Spleen (tissue), 11 donors: ENCODE results near the gene AMBRA1. TPM values are rescaled to one million over a fixed set of nuclear protein-coding genes. Genes with fewer than 3 reads are reported as not detected.

Experiments used
- DNase-seq: peaks from one replicate; pipeline ENCODE4 v3.0.0-alpha.2; 2020
- H3K27ac ChIP-seq, 8 donors: fragments of 200-600 bp; sonication (generic) in 7 of 8; 1 replicate in 4 of 8; 2 replicates in 4 of 8; pipeline versions ENCODE4 v1.5.0 to v1.8.0; 2016 to 2021; ENCODE audit warnings: inconsistent platforms in 4 of 8, mild to moderate bottlenecking in 4 of 8, moderate library complexity in 1 of 8
- H3K27me3 ChIP-seq, 7 donors: fragments of 200-600 bp; sonication (generic) in 6 of 7; replicated peaks in 1 of 7; 1 replicate in 4 of 7; 2 replicates in 3 of 7; pipeline versions ENCODE4 v1.5.0 to v1.8.0; 2016 to 2021; ENCODE audit warnings: inconsistent platforms in 3 of 7, mild to moderate bottlenecking in 1 of 7
- H3K36me3 ChIP-seq, 6 donors: fragments of 200-600 bp; sonication (generic) in 5 of 6; 1 replicate in 4 of 6; 2 replicates in 2 of 6; pipeline versions ENCODE4 v1.5.0 to v1.8.0; 2016 to 2021; ENCODE audit warnings: inconsistent platforms in 2 of 6
- H3K4me1 ChIP-seq, 6 donors: fragments of 200-600 bp; sonication (generic) in 5 of 6; 1 replicate in 3 of 6; 2 replicates in 3 of 6; pipeline versions ENCODE4 v1.5.0 to v1.8.0; 2016 to 2021; ENCODE audit warnings: inconsistent platforms in 3 of 6
- H3K4me3 ChIP-seq, 8 donors: fragments of 200-600 bp; sonication (generic) in 7 of 8; 1 replicate in 4 of 8; 2 replicates in 4 of 8; pipeline versions ENCODE4 v1.5.0 to v1.8.0; 2016 to 2021; ENCODE audit warnings: inconsistent platforms in 4 of 8, mild to moderate bottlenecking in 4 of 8, moderate library complexity in 2 of 8
- H3K9me3 ChIP-seq, 8 donors: fragments of 200-600 bp; sonication (generic) in 7 of 8; 1 replicate in 4 of 8; 2 replicates in 4 of 8; pipeline versions ENCODE4 v1.5.0 to v1.8.0; 2016 to 2021; ENCODE audit warnings: inconsistent platforms in 4 of 8
- POLR2A ChIP-seq, 3 donors: fragments of 450-650 bp; IDR thresholded peaks; one replicate each; pipeline ENCODE4 v1.5.1; 2017; ENCODE audit warnings: antibody characterized with exemption in 3 of 3, mild to moderate bottlenecking in 1 of 3
- POLR2AphosphoS5 ChIP-seq, 3 donors: sonication (generic); formaldehyde crosslinking; IDR thresholded peaks; one replicate each; pipeline ENCODE4 v1.5.1; 2017; ENCODE audit warnings: antibody characterized with exemption in 3 of 3
- WGBS, 5 donors: extraction: QIAGEN DNeasy Blood & Tissue Kit in 3 of 5; methylation state at CpG; one replicate each; pipeline versions ENCODE4 v1.1.5 to v1.1.7; 2013 to 2018; 5-methylcytosine and 5-hydroxymethylcytosine counted together
- intact Hi-C: fragments of 100-400 bp; cut with DNase I; formaldehyde crosslinking; loops from one replicate; pipeline ENCODE4 v1.15.0; 2023; ENCODE audit warnings: low total_unique reads
- polyA plus RNA-seq, 3 donors: library from polyadenylated mRNA; stranded (reverse); fragments of 200-250 nt; gene quantifications; one replicate each; pipeline ENCODE4 v1.2.1, GENCODE V29; 2013
- total RNA-seq, 7 donors: library from RNA; depleted of rRNA in 3 of 7; stranded (reverse); fragments of >200 nt in 3 of 7; fragmentation: NEBNext Ultra II Directional in 4 of 7; extraction: Animal tissue kit (Norgen Biotek cat#: 25700) in 4 of 7; gene quantifications; one replicate each; pipeline versions ENCODE4 v1.1.0 to v1.2.1, GENCODE V29; 2016 to 2021
- TF ChIP-seq, protein P1 (sequence below), 11 experiments: fragments of 200-600 bp in 7 of 11; fragments of 450-650 bp in 4 of 11; sonication (generic) in 4 of 11; IDR thresholded peaks in 8 of 11; conservative IDR thresholded peaks in 3 of 11; 1 replicate in 7 of 11; 2 replicates in 4 of 11; pipeline versions ENCODE4 v1.4.0 to v1.8.0; 2016 to 2021; ENCODE audit warnings: antibody characterized with exemption in 11 of 11, inconsistent platforms in 4 of 11, mild to moderate bottlenecking in 1 of 11
- donor health status: healthy with polysubstance abuse.
- donor health status: DM: no; HTN: no; CAD: no; lungs with moderate emphysema.
- donor health status: DM: no; HTN: no; CAD: no.
- donor health status: Bipolar disorder and iron deficiency.
- donor health status: healthy.
- donor health status: DM: no; HTN: no; CAD: no.
- donor health status: DM: yes; HTN: yes; CAD: no.

AMBRA1 gene
- total and polyA plus RNA-seq, 10 donors, result 3.6 to 54.6 (median 37.7) TPM

- DNase-seq, result no peak
- Histone ChIP-seq H3K4me1 (peaks cover 0 to 53% (median 21%) of the 10 kb centered on the region in 6 donors), H3K27me3 (no peaks in the 10 kb centered on the region), H3K36me3 (peaks cover 0 to 34% (median 4%) of the 10 kb centered on the region in 6 donors), H3K9me3 (no peaks in the 10 kb centered on the region), H3K27ac (no peak overlapping the region), H3K4me3 (no peak overlapping the region)
- WGBS, 5 donors, result 89 to 95% (median 91%) methylated on average over 4 of the region's 4 CpGs
- intact Hi-C loops, result no loop called here
- TF ChIP-seq POLR2AphosphoS5 (IDR thresholded peaks at IDR 0.05), result no peak
- no peak for TF ChIP-seq POLR2A (IDR thresholded peaks at IDR 0.05)
- TF ChIP-seq, protein P1, sequence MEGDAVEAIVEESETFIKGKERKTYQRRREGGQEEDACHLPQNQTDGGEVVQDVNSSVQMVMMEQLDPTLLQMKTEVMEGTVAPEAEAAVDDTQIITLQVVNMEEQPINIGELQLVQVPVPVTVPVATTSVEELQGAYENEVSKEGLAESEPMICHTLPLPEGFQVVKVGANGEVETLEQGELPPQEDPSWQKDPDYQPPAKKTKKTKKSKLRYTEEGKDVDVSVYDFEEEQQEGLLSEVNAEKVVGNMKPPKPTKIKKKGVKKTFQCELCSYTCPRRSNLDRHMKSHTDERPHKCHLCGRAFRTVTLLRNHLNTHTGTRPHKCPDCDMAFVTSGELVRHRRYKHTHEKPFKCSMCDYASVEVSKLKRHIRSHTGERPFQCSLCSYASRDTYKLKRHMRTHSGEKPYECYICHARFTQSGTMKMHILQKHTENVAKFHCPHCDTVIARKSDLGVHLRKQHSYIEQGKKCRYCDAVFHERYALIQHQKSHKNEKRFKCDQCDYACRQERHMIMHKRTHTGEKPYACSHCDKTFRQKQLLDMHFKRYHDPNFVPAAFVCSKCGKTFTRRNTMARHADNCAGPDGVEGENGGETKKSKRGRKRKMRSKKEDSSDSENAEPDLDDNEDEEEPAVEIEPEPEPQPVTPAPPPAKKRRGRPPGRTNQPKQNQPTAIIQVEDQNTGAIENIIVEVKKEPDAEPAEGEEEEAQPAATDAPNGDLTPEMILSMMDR (IDR thresholded peaks at IDR 0.05 in 8 of 11, conservative IDR thresholded peaks at IDR 0.05 in 3 of 11), result no peak
These were observed 58.1 kb downstream of the AMBRA1 start for GRCh38 chr11:46535688-46536087.

GRCh38 chr11:46534711-46535110 lies 59.1 kb downstream of the AMBRA1 start:
- H3K27ac ChIP-seq, result no peak overlapping the region
- no peak overlapping the region for H3K4me3 ChIP-seq
- no peak for DNase-seq
- intact Hi-C loops, result loop anchor here (5.0 kb wide), 1 partner anchor 147 kb away; no protein-coding TSS in a partner anchor
- peaks cover 0 to 24% (median 0%) of the 10 kb centered on the region in 6 donors for H3K36me3 ChIP-seq
- peaks cover 0 to 61% (median 24%) of the 10 kb centered on the region in 6 donors for H3K4me1 ChIP-seq
- 91 to 97% (median 95%) methylated on average over 5 of the region's 5 CpGs for WGBS, 5 donors
- TF ChIP-seq POLR2AphosphoS5 (IDR thresholded peaks at IDR 0.05), result no peak
- TF ChIP-seq, protein P1 (IDR thresholded peaks at IDR 0.05 in 8 of 11, conservative IDR thresholded peaks at IDR 0.05 in 3 of 11), result no peak
- H3K9me3 ChIP-seq, result no peaks in the 10 kb centered on the region
- no peaks in the 10 kb centered on the region for H3K27me3 ChIP-seq

DNA sequence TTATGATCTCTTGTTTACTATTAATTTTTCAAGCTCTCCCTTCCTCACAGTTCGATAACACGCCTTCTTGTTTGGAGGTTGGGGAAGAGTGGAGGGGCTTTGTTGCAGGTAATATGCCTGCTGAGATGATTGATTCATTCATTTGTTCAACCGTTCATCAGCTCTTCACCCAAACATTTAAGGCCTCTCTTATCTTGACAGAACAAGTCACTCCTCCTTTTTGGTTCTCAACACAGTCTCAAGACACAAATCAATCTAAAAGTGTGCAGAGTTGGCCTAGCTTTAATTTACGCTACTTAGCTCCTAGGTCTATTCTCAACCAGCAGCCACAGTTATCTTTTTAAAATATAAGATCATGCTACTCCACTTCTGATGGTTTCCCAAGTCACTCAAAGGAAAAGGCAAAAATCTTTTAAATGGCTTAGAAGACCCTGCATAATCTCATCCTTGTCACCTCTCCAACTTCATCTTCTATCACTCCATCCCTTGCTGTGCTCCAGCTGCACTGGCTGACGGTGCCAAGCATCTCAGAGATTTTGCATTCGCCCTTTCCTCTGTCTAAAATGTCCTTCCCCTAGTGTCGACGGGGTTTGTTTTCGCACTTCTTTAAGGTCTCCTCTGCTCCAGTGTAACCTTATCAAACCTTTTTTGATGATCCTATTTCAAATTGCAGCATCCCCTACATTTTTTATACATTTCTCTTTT lies 60.3 kb downstream of the AMBRA1 start:
- 87 to 89% (median 87%) methylated on average over 9 of the region's 9 CpGs for WGBS, 5 donors
- Histone ChIP-seq H3K9me3 (no peaks in the 10 kb centered on the region), H3K27ac (no peak overlapping the region), H3K4me1 (peaks cover 9 to 73% (median 35%) of the 10 kb centered on the region in 6 donors), H3K36me3 (peaks cover 0 to 12% (median 0%) of the 10 kb centered on the region in 6 donors), H3K27me3 (no peaks in the 10 kb centered on the region), H3K4me3 (no peak overlapping the region)
- DNase-seq, result no peak
- intact Hi-C loops, result loop anchor here (5.0 kb wide), 1 partner anchor 146 kb away; no protein-coding TSS in a partner anchor
- TF ChIP-seq POLR2A (IDR thresholded peaks at IDR 0.05), result no peak
- TF ChIP-seq, protein P1 (IDR thresholded peaks at IDR 0.05 in 8 of 11, conservative IDR thresholded peaks at IDR 0.05 in 3 of 11), result no peak
- TF ChIP-seq POLR2AphosphoS5 (IDR thresholded peaks at IDR 0.05), result no peak

DNA sequence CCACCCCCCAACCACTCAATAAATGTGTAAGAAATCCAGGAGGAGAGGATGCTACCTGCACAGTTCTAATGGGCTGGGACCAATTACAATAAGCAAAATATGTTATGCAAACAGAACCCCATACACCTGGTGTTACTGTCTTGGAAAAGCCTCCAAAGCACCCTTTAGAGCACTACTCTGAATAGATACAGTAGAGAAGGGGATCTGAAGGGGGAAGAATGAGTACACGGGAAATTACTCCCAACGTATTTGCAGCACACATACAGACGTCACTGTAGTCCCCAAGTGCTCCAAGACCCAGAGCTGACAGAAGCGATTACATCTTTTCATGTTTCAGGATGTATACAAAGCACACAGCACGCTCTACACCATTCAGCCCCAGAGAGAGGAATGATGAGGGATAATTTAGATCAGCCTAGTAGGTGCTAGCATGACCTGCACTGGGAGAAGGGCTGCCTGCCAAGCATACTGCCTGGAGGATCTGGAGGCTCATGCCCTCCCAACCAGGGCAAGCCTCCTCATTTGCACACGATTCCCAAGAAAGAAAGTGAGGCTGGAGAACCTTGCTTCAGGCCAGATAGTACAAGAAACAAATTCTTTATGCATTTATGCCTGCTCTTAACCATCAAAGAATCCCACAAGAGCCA lies 63.8 kb downstream of the AMBRA1 start:
- Histone ChIP-seq H3K4me3 (no peak overlapping the region), H3K27me3 (no peaks in the 10 kb centered on the region), H3K4me1 (peaks cover 9 to 64% (median 27%) of the 10 kb centered on the region in 6 donors), H3K36me3 (peaks cover 0 to 9% (median 0%) of the 10 kb centered on the region in 6 donors), H3K9me3 (peaks cover 0 to 13% (median 7%) of the 10 kb centered on the region in 8 donors), H3K27ac (no peak overlapping the region)
- intact Hi-C loops, result loop anchor here (5.0 kb wide), 1 partner anchor 143 kb away; no protein-coding TSS in a partner anchor
- no peak for DNase-seq
- TF ChIP-seq POLR2A (IDR thresholded peaks at IDR 0.05) (no peak), POLR2AphosphoS5 (IDR thresholded peaks at IDR 0.05) (no peak)
- TF ChIP-seq, protein P1 (IDR thresholded peaks at IDR 0.05 in 8 of 11, conservative IDR thresholded peaks at IDR 0.05 in 3 of 11), result no peak
- 90 to 94% (median 93%) methylated on average over 6 of the region's 6 CpGs for WGBS, 5 donors
